Heart right ventricle (tissue), 16 donors: ENCODE data around the gene TSC22D1. TPM values are rescaled to one million over a fixed set of nuclear protein-coding genes. Genes with fewer than 3 reads are reported as not detected.

Source experiments
- ATAC-seq, 8 donors: fragments of 200-7000 bp; cut with Tn5 transposase; one replicate each; pipeline ENCODE4 v1.9.1; 2020; ENCODE audit warnings: mild to moderate bottlenecking in 8 of 8, moderate library complexity in 8 of 8, moderate number of reproducible peaks in 1 of 8
- DNase-seq, 2 donors: peaks; one replicate each; pipeline ENCODE4 v3.0.0-alpha.2; 2020
- H3K27ac ChIP-seq, 10 donors: fragments of 200-600 bp; sonication (generic) in 2 of 10; one replicate each; pipeline versions ENCODE4 v1.5.0 to v1.8.0; 2020 to 2022; ENCODE audit warnings: mild to moderate bottlenecking in 3 of 10
- H3K27me3 ChIP-seq, 7 donors: fragments of 200-600 bp; one replicate each; pipeline ENCODE4 v1.8.0; 2021 to 2022; ENCODE audit warnings: mild to moderate bottlenecking in 2 of 7
- H3K36me3 ChIP-seq, 9 donors: fragments of 200-600 bp; sonication (generic) in 1 of 9; one replicate each; pipeline versions ENCODE4 v1.5.0 to v1.8.0; 2020 to 2022; ENCODE audit warnings: mild to moderate bottlenecking in 2 of 9
- H3K4me1 ChIP-seq, 9 donors: fragments of 200-600 bp; sonication (generic) in 1 of 9; one replicate each; pipeline versions ENCODE4 v1.5.0 to v1.8.0; 2020 to 2022; ENCODE audit warnings: mild to moderate bottlenecking in 4 of 9
- H3K4me3 ChIP-seq, 10 donors: fragments of 200-600 bp; sonication (generic) in 2 of 10; one replicate each; pipeline versions ENCODE4 v1.5.0 to v1.8.0; 2020 to 2022; ENCODE audit warnings: mild to moderate bottlenecking in 7 of 10, moderate library complexity in 2 of 10
- H3K9me3 ChIP-seq, 11 donors: fragments of 200-600 bp in 10 of 11; sonication (generic) in 2 of 11; one replicate each; pipeline versions ENCODE4 v1.5.0 to v1.8.0; 2013 to 2022; ENCODE audit warnings: mild to moderate bottlenecking in 2 of 11, control low read depth in 1 of 11, moderate library complexity in 1 of 11
- CTCF ChIP-seq, 9 donors: fragments of 200-600 bp; sonication (generic) in 2 of 9; IDR thresholded peaks; one replicate each; pipeline versions ENCODE4 v1.5.0 to v1.8.0; 2021 to 2022; ENCODE audit warnings: antibody characterized with exemption in 9 of 9, mild to moderate bottlenecking in 5 of 9, moderate library complexity in 1 of 9
- WGBS, 2 donors: extraction: QIAGEN DNeasy Blood & Tissue Kit; methylation state at CpG; one replicate each; pipeline ENCODE4 v1.1.7; 2013; ENCODE audit warnings: inconsistent platforms in 1 of 2; 5-methylcytosine and 5-hydroxymethylcytosine counted together
- intact Hi-C, 10 donors: fragments of 100-400 bp; cut with DNase I; formaldehyde crosslinking; loops; one replicate each; pipeline versions ENCODE4 v1.11.1 to v1.14.2; 2022
- polyA plus RNA-seq, 2 donors: library from polyadenylated mRNA; stranded (reverse); fragments of 200-250 nt; gene quantifications; one replicate each; pipeline ENCODE4 v1.2.3, GENCODE V29; 2013
- total RNA-seq, 10 donors: library from RNA; stranded (reverse); fragmentation: NEBNext Ultra II Directional in 3 of 10; extraction: Animal tissue kit (Norgen Biotek cat#: 25700) in 3 of 10; gene quantifications; one replicate each; pipeline versions ENCODE4 v1.2.1 to v1.2.4, GENCODE V29; 2021 to 2023
- donor health status: Arrhythmogenic right ventricular cardiomyopathy.
- donor health status: ischemic (EF 13 %, LVEDD 7.1; RV severe dilation, severe dysfunction).
- donor health status: healthy with polysubstance abuse.
- donor health status: DM: no; HTN: yes; CAD: no.
- donor health status: DM: no; HTN: no; CAD: no.
- donor health status: ischemic (EF 25% LVEDD 6.9; RV normal size, moderate dysfunction).
- donor health status: ischemic (EF 25% LVEDD 5.7; RV mildly dilated, moderate dysfunction).
- donor health status: healthy.
- donor health status: DM: yes; HTN: yes; CAD: no.
- donor health status: Ischemic cardiomyopathy.
- donor health status: ischemic (EF 35%, LVEDD 5.7; RV mildly dilated, moderate dysfunction).
- donor health status: nonischemic (EF 11% LVEDD 7.7; RV severe dilation, severe dysfunction).
- donor health status: DM: yes; HTN: yes; CAD: no.
- donor health status: PGD.
- donor health status: ischemic (EF 29% LVEDD 5.4; RV normal size, mild dysfunction).
- donor health status: nonischemic (EF 23%, LVEDD 6.1; RV moderate dilation, normal function).

TSC22D1 gene
- total and polyA plus RNA-seq, 12 donors = 48.5 to 200 (median 113) TPM

GRCh38 chr13:44470638-44471562 lies 105.2 kb downstream of the TSC22D1 start:
- no peak overlapping the region for H3K27ac ChIP-seq
- ATAC-seq = no peak

GRCh38 chr13:44468874-44469273 lies 107.3 kb downstream of the TSC22D1 start:
- no peaks in the 10 kb centered on the region for H3K27me3 ChIP-seq
- ATAC-seq = no peak
- no peak overlapping the region for H3K4me3 ChIP-seq
- 96 to 98% methylated on average over 3 of the region's 3 CpGs for WGBS, 2 donors
- no peak for TF ChIP-seq CTCF (IDR thresholded peaks at IDR 0.05)
- H3K4me1 ChIP-seq = peaks cover 0 to 7% (median 2%) of the 10 kb centered on the region in 9 donors
- no peaks in the 10 kb centered on the region for H3K9me3 ChIP-seq
- H3K36me3 ChIP-seq = no peaks in the 10 kb centered on the region
- intact Hi-C loops = loop anchor here in 1 of 10 donors (10.0 kb wide), 1 partner anchor 414 kb away; no protein-coding TSS in a partner anchor
- no peak overlapping the region for H3K27ac ChIP-seq
- DNase-seq = no peak

More at GRCh38 chr13:44470638-44471562, 105.2 kb downstream of the TSC22D1 start:
- intact Hi-C loops = loop anchor here in 6 of 10 donors (2.0 to 10.0 kb wide), 3 partner anchors 564 to 566 kb away; no protein-coding TSS in a partner anchor
- Histone ChIP-seq H3K4me3 (no peak overlapping the region), H3K4me1 (peaks cover 0 to 11% (median 9%) of the 10 kb centered on the region in 9 donors), H3K36me3 (no peaks in the 10 kb centered on the region), H3K27me3 (no peaks in the 10 kb centered on the region), H3K9me3 (no peaks in the 10 kb centered on the region)
- DNase-seq = no peak
- 54 to 63% methylated on average over 4 of the region's 4 CpGs for WGBS, 2 donors
- peak; percentile 24 to 71 (median 57) for TF ChIP-seq CTCF (IDR thresholded peaks at IDR 0.05)

GRCh38 chr13:44465318-44465717 lies 110.8 kb downstream of the TSC22D1 start:
- H3K27ac ChIP-seq = no peak overlapping the region
- ATAC-seq (no peak), DNase-seq (no peak)
- no peak for TF ChIP-seq CTCF (IDR thresholded peaks at IDR 0.05)
- no peaks in the 10 kb centered on the region for H3K36me3 ChIP-seq
- intact Hi-C loops = loop anchor here in 1 of 10 donors (10.0 kb wide), 1 partner anchor 411 kb away; no protein-coding TSS in a partner anchor
- WGBS, 2 donors = 65 to 84% methylated on average over 4 of the region's 4 CpGs
- no peak overlapping the region for H3K4me3 ChIP-seq
- H3K9me3 ChIP-seq = no peaks in the 10 kb centered on the region
- H3K27me3 ChIP-seq = no peaks in the 10 kb centered on the region
- H3K4me1 ChIP-seq = peaks cover 0 to 5% (median 0%) of the 10 kb centered on the region in 9 donors

- no peak overlapping the region for H3K4me3 ChIP-seq
- H3K9me3 ChIP-seq = peaks cover 0 to 2% (median 0%) of the 10 kb centered on the region in 11 donors
- intact Hi-C loops = loop anchor here in 1 of 10 donors (10.0 kb wide), 1 partner anchor 410 kb away; no protein-coding TSS in a partner anchor
- 98 to 100% methylated on average over 1 of the region's 1 CpG for WGBS, 2 donors
- no peak overlapping the region for H3K27ac ChIP-seq
- ATAC-seq = peak in 1 of 8 donors; percentile 22
- no peak for DNase-seq
- no peak for TF ChIP-seq CTCF (IDR thresholded peaks at IDR 0.05)
- no peaks in the 10 kb centered on the region for H3K27me3 ChIP-seq
- H3K4me1 ChIP-seq = peaks cover 0 to 5% (median 0%) of the 10 kb centered on the region in 9 donors
- no peaks in the 10 kb centered on the region for H3K36me3 ChIP-seq
Observed at GRCh38 chr13:44464471-44464870, 111.7 kb downstream of the TSC22D1 start.
